Gastrocnemius medialis (tissue), 4 donors: ENCODE results near the gene CHSY1.

ENCODE experiments used
- CTCF ChIP-seq, 5 experiments: fragments of 450-650 bp in 3 of 5; fragments of 200-600 bp in 2 of 5; sonication (generic) in 2 of 5; IDR thresholded peaks in 4 of 5; conservative IDR thresholded peaks in 1 of 5; 1 replicate in 4 of 5; 2 replicates in 1 of 5; pipeline ENCODE4 v1.5.1; 2016 to 2019; ENCODE audit warnings: antibody characterized with exemption in 5 of 5, mild to moderate bottlenecking in 3 of 5, moderate library complexity in 3 of 5
- POLR2A ChIP-seq, 2 donors: fragments of 450-650 bp; IDR thresholded peaks; one replicate each; pipeline ENCODE4 v1.6.1; 2017; ENCODE audit warnings: antibody characterized with exemption in 2 of 2, mild to moderate bottlenecking in 2 of 2, moderate library complexity in 2 of 2

- TF ChIP-seq CTCF (IDR thresholded peaks at IDR 0.05 in 4 of 5, conservative IDR thresholded peaks at IDR 0.05 in 1 of 5) = no peak
- no peak for TF ChIP-seq POLR2A (IDR thresholded peaks at IDR 0.05)
These were observed 89.0 kb downstream of the CHSY1 start for GRCh38 chr15:101162701-101163483.
